Suppressor macrophage treated with lipopolysaccharide for 1 hour (primary cell): ENCODE measurements around the gene FBXO42.
"Not testable (repeated sequence)": the region's sequence is repeated elsewhere in the genome, so short reads cannot be mapped to it uniquely, and the experiment has no call there.

ENCODE experiments used
- DNase-seq, 3 donors: peaks; one replicate each; pipeline ENCODE4 v3.0.0-alpha.2; 2020 to 2022

FBXO42 gene

DNA sequence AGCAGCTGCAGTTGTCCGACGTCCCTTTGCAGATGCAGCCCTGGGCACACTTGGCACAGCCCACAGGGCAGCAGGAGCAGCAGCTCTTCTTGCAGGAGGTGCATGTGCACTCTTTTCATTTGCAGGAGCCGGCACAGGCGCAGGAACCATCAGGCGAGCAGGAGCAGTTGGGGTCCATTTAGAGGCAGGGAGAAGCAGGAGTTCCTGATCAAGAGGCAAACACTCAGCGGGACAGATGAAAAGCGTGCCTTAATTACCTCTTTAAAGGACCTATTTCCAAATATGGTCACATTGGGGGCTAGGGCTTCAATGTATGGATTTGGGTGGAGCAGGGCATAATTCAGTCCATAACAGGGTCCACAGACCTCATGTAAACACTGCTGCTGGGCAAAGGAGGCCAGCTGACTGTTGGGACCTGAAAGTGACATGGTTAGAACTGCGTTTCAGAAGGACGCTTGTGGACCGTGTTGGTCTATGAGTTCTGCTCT, 111.0 kb downstream of the FBXO42 start:
- no peak for DNase-seq

DNA sequence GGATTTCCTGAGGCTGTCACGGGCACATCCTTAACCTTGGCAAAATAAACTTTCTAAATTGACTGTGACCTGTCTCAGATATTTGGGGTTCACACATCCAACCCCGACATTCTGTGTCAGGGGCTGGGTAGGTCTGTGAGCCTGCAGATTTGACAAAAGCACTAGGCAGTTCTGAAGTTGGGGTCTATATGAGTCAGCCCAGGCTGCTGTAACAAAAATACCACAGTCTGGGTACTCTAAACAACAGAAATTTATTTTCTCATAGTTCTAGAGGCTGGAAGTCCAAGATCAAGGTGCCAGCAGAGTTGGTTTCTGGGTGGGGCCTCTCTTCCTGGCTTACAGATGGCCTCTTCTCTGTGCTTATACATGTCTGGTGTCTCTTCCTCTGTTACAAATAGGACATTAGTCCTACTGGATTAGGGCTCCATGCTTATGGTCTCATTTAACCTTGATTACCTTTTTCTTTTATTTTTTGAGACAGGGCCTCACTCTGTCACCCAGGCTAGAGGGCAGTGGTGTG, 112.2 kb downstream of the FBXO42 start:
- no peak for DNase-seq

GRCh38 chr1:16237343-16237830, 114.9 kb downstream of the FBXO42 start:
- DNase-seq: no peak

DNA sequence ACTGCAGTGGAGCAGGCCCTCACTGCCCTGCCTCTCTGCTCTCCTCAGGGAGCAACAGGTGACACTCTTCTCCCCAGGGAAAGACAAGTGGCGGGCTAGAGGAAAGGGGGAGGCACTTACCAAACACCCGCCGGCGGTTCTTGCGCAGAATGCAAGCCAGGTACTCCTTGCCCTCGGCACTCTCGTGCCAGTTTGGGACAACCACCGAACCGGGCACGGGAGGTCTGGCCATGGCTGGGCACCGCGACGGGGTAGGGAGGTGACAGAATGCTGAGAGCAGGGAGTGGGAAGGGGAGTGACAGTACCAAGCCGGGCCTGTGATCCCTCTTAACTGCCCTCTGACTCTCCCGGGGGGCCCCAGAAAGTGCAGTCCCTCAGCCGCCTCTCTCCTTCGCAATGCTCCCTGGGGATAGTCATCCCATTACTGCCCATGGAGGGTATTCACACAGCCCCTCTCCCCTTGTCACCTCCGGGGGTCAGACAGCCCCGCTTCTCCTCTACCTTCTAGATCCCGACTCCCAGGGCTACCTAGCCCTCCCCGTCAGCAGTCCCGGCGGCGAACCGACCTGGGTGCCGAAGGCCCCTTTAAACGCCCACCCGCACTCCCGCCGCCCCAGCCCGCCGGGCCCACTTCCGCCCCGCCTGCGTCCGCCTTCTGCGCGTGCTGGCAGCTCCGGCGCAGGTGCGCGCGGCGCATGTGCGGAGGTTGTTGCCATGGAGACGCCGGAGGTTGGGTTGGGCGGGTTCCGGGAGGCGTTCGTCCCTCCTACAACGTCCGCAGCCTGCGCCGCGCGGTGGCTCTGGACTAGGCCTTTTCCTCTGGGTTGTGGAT, 115.6 kb downstream of the FBXO42 start, which contains the start of gene CPLANE2:
Gene CPLANE2 (minus strand): TSS at position 673 of the 832 bp plus-strand sequence. CDS start 441 bp downstream, at position 232.
- DNase-seq: peak; percentile 80 to 90 (median 87)

DNA sequence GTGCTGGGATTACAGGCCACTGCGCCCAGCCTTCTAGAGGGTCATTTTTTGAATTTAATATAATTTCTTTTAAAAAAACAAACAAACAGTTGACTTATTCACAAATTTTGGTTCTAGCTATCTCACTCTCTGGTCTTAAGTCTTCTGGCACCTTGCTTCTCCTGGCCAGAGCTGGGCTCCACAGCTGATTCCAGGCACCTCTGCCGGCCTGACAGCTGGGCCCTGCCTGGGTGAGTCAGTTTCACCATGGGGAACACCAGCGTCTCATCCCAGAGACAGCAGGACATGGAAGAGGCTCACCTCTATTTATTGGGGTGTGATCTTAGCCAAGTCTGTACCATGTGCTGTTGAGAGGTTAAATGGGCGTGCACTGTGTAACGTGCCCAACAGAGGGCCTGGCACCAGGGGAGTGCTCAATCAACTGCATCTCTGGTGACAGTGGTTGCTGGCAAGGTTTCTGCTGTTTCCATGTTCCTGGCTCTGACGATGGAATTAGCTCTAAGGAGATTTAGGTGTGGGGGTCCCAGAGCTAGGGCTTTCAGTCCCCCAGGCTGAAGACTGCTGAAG, 116.3 kb downstream of the FBXO42 start:
- peak in 2 of 3 donors; percentile 37 to 39 for DNase-seq

DNA sequence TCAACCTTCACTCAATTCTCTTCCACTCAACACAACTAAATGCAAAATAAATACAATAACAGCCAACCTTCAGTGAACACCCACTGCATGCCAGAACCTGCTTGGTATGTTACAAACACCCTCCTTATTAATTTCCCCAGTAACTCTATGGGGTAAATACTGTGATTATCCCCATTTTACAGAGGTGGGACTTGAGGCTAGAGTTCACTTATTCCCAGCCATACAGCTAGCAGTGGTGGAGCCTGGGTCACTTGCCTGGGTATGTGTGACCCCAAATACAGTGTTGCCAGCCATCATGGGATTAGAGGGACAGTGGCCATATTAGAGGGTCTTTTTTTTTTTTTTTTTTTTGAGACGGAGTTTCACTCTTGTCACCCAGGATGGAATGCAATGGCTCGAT, 116.9 kb downstream of the FBXO42 start:
- DNase-seq: no peak

GRCh38 chr1:16233431-16233830, 118.8 kb downstream of the FBXO42 start:
- DNase-seq: no peak

DNA sequence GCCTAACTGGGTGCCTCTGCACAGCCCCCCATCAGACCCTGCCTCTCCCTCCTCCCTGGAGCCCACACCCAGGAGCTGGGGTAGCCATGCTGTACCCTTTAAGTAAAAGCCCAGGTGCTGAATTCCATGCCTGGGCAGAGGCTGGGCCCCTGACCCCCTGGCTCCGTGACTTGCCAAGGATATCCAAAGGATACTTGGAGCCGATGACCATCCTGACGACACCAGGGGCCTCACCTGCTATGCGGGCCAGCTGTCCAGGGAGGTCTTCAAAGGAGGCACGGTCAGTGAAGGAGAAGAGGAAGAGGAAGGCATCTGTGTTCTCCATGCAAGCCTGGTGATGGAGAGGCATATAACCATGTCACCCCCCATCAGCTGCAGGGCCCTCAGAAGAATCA, 120.0 kb downstream of the FBXO42 start:
- DNase-seq: no peak

DNA sequence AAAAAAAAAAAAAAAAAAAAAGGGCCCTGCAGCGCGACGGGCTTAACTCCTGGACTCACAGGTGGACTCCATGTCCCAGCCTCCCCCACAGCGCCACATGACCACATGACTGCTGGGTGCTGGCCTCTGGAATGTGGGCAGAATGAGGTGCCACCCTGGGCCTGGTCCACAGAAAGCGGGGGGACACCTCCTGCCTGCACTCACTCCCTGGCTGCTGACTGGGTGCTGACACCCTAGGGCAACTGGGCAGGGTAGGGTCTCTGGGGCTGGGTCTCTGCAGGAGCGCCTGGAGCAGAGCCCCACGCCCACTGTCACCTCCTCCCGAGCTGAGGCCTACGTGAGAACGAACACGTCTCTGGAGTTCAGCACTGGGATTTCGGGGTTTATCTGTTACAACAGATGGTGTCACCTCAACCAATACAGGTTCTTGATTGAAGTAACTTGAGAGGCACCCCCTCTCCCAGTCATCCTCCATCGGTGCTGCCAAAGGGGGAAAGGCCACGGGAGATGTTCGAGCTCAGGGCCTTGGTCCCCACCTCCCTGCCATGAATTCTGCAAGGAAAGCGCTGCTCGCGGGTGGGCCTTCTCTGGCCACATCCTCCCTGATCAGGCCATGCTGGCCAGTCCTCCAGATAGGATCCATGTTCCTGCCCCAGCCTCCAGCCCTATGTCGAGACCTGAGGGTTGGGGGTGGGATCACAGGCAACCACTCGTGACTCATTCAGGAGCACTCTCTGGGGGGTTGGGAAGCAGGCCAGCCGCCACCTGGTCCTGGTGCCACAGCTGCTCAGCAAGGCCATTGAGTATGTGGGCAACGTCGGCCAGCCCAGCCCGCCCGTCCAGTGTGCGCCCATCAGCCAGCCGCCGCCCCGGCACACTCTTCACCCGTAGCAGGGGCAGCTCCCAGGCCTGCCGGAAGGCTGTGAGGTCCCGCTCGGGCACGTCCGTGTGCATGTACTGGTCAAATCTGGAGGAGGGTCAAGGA, 120.7 kb downstream of the FBXO42 start:
- no peak for DNase-seq

DNA sequence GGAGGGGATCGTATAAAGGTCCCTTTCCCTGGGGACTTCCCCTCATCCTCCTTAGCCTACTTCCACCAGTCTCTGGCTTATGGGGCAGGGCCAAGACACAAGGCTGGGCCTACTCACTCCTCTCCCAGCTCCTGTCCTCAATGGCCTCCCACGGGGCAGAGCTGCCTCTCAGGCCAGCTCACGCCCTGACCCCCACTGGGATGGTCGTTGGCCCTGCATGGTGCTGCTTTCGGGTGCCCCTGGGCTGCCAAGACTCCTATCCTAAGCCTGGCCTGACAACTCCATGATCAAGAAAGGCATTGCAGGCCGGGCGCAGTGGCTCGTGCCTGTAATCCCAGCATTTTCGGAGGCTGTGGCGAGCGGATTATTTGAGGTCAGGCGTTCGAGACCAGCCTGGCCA, 121.5 kb downstream of the FBXO42 start:
- DNase-seq: no peak

GRCh38 chr1:16229976-16230740, 122.1 kb downstream of the FBXO42 start:
- DNase-seq: no peak

- DNase-seq: peak in 1 of 3 donors; percentile 41
Observed at GRCh38 chr1:16226490-16227179, 125.6 kb downstream of the FBXO42 start.

DNA sequence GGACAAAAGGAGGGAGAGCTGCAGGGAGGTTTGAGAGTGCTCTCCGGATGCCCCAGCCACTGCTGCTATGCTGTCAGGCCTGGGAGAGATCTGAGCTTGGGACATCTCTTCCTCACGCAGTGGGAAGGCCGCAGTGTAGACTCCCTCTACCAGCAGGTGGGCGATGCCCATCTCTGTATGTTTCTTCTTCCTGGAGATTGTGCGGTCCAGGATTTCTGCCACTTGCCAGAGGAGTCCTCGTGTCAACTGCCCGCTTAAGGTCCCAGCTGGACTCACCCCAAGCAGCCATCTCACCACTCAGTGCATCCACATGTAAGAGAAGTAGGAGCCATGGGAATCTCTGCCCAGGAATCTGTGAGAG, 126.2 kb downstream of the FBXO42 start:
- DNase-seq: no peak

DNA sequence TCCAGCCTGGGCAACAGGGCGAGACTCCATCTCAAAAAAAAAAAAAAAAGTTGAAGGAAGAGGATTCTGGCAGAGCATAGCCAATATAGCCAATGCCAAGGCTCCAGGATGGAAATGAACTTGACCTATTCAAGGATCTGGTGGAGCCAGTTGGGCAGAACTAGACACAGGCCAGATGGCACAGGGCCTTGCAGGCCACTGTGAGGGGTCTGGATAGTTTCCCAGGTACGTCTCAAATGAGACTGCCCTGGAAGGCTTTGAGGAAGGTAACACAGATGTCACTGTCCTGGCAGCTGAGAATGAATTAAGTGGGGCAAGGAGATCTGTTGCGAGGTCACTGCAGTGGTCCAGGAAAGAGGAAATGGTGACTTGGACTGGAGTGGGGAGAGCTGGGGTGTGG, 127.8 kb downstream of the FBXO42 start:
- DNase-seq: no peak

DNA sequence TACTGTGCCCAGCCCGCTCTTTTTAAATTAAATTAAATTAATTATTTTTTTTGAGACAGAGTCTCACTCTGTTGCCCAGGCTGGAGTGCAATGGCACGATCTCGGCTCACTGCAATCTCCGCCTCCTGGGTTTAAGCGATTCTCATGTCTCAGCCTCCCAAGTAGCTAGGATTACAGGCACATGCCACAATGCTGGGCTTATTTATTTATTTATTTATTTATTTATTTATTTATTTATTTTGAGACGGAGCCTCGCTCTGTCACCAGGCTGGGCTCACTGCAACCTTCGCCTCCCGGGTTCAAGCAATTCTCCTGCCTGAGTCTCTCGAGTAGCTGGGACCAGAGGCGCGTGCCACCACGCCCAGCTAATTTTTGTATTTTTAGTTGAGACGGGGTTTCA, 129.6 kb downstream of the FBXO42 start:
- DNase-seq: not testable (repeated sequence)

DNA sequence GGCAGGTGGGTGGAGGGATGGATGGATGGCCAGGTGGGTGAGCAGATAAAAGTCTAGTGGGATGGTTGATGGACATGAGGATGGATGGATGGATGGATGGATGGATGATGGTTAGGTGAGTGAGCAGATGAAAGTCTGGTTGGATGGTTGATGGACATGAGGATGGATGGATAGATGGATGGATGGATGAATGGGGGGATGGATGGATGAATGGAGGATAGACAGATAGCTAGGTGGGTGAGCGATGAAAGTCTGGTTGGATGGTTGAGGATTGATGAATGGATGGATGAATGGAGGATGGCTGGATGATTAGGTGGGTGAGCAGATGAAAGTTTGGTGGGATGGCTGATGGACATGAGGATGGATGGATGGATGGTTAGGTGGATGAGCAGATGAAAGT, 130.8 kb downstream of the FBXO42 start:
- DNase-seq: no peak

DNA sequence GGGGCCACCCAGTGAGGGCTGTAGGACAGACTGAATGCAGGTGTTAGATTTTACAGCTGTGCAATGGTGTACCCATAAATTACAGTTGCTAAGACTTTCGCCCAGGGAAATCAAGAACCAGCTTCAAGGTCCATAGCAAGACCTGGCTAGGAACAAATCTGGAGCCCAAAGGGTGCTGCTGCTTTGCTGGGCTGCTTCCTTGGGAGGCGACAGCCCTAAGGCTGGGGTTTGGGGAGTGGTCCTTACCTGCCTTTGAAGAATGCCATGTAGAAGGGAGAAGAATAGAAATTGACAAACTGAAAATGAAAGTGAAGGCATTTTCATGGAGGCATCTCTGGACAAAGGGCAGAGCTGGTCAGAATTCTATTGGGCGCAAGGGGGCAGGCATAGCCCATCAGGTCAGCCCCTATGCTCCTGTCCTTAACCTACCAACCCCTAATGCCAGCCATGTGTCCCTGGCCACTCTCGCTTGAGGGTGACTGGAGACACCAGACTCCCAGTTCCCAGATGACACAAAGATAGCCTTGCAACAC, 132.2 kb downstream of the FBXO42 start:
- no peak for DNase-seq

DNA sequence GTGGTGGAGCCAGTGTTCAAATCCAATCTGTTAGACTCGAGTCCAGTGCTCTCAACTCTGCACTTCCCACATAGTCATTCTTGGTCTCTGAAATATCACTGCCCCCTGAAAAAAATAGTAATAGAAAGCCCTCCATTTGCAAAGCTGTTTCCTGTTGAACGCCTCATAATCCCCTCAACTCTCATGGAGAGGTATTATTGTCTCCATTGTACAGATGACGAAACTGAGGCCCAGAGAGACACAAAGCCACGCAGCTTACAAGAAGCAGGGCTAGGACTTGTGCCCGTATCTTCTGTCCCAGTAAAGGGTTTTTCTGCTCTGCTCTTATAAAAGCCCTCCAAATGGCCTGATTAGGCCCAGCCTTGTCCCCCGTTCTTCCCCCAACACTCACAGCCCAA, 133.6 kb downstream of the FBXO42 start:
- DNase-seq: no peak

DNA sequence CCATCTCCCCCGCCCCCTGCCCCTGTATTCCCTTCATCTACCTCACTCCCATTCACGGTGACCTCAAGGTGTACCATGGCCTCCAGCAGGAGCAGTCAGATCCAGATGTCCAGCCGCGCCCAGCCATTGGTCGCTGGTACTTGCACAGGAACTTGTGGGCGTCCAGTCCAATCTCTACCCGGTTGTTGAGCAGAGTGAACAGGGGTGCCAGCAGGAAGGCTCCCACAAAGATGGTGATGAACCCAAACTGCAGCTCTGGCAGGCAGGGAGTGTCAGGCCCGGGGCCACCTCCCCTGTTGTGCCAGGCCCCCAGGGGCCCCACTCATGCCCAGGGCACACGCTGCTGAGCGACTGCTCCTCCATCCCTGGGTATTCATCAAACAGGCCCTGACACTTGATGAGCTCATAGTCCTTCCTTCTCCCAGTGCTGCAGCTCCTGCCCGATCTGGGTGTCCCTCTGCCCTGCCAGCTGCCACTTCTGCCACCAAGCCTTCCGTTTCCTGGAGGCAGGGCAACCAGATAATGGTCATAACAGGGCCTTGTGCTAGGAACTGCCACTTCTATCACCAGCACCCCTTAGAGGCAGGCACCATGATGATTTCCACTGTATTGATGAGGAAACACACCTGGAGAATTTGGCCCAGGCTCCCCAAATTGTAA, 134.1 kb downstream of the FBXO42 start:
- no peak for DNase-seq

GRCh38 chr1:16217061-16217785, 135.1 kb downstream of the FBXO42 start:
- peak; percentile 97 to 99 (median 98) for DNase-seq
